NCI-H146 treated with DMSO at 0.1 percent for 48 hours (cell line): ENCODE data around the gene GNAI3.

ENCODE experiments used
- DNase-seq: peaks from one replicate; lab custom pipeline; 2025; ENCODE audit not compliant: unreplicated experiment; lab: John Stamatoyannopoulos, UW

Gene GNAI3

GRCh38 chr1:109543988-109544735 is 4.3 kb upstream of the GNAI3 start:
- no peak for DNase-seq

DNA sequence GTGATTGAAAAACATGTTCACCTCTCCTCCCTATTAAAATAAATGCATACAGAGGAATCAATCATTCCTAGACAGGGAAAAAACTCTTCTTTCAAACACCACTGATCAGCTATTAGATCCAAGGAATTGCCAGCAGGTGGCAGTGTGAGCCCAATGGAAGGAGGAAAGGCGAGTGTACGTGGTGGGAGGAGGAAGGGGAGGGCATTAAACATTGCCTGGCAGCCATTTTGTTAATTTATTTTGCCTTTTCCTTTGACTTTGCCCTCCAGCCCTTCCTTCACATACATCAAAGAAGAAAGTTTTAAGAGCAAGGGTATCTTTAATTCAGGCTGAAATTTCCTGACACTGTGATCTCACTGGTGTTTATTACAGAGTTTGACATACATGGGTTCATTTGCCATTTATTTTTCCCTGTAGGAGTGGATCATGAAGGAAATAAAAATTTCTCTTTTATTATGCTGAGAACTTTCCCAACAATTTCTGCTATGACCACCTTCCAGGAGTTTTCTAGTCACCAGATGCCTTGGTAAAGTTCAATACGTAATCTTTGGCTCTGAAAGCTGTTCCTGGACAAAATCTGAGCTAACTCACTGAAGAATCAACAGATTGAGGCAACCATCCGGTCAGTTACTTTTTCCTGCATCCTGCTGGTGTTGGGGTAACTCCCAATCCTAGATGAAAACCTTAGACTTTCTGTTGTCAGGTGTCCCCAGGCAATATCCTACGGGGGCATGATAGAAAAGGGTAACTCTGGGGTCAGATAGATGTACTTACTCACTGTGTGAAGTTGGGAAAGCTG is 1.9 kb upstream of the GNAI3 start:
- peak; percentile 76 for DNase-seq

DNA sequence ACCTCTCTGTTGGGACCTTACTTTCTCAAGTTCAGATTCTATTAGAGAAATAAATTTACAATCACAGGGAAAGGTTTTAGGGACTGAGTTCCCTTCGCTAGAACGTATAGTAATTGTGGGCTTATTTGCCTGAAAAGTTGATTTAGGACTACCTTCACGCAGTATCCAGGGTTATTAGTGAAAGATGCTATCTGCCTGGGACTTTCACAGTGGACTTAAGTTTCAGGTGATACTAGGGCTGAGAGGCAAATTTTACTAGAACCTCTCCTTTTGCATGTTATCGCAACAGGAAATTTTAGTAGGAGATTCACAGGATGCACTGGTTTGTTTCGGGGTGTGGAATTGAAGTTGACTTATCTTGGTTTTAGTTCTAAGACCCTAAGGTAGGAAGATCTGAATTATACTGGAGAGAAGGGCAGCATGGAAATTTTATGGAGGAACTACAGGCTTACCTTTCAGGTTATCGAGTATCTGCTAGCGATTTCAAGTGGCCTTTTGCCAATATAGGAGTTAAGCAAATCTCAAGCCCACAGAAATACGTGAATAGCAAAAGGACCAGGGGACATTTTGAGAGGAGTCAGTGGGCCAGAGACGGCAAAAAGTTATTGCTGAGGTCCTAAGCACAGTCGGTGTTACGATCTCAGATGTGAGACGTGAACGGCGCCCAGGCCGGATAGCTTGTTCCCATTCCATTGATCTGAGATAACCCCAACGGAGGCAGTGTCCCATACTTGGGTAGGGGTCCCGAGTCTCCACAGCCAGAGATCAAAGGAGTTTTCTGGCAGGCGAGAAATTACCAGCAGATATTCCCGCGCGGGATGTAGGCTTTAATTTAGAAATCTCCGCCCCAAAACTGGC is 723 bp upstream of the GNAI3 start:
- no peak for DNase-seq

- DNase-seq: no peak
Observed at GRCh38 chr1:109556563-109556962, 8.1 kb downstream of the GNAI3 start.

GRCh38 chr1:109557520-109557919 is 9.1 kb downstream of the GNAI3 start:
- DNase-seq: no peak

DNA sequence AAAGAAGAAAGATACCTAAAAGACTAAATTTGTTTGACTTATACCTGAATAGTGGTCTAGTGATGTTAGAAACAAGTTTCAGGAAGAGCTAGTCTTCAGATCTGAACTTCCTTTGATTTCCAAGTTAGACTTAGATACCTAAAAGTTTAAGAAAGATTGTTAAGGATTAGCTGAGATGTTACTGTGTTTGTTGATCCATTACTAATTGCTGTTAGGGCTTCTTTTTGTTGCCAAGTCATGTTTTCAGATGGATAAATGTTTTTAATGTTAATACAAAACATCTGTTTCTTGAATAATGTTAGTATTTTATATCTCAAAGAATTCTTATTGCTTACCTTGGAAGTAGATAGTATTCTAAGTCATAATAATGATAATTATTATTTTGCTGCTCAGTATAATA is 11.6 kb downstream of the GNAI3 start:
- no peak for DNase-seq

- no peak for DNase-seq
Observed at GRCh38 chr1:109564194-109564878, 15.9 kb downstream of the GNAI3 start.

- DNase-seq: no peak
Observed at GRCh38 chr1:109565241-109565640, 16.8 kb downstream of the GNAI3 start.

- no peak for DNase-seq
Observed at GRCh38 chr1:109566982-109567381, 18.6 kb downstream of the GNAI3 start.

GRCh38 chr1:109567877-109568672 is 19.7 kb downstream of the GNAI3 start:
- no peak for DNase-seq

DNA sequence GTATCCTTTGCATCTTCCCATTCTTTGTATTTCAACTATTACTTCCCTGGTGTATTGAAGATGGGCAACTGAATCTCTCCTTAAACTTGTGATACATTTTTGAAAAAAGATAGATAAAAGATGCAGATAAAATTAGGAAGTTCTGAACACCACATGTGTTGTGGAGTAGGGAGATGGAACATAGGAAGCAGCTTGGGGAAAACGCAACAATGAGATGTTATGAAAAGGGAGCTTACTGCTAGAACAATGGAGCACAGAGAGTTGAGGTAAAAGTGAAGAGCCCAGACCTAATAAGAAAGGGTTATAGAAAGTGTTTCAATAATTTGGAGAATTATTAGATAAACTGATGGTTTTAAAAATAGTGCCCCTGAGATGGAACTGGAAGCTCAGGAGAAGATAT is 20.9 kb downstream of the GNAI3 start:
- DNase-seq: no peak

- DNase-seq: no peak
Observed at GRCh38 chr1:109570414-109570813, 22.0 kb downstream of the GNAI3 start.

DNA sequence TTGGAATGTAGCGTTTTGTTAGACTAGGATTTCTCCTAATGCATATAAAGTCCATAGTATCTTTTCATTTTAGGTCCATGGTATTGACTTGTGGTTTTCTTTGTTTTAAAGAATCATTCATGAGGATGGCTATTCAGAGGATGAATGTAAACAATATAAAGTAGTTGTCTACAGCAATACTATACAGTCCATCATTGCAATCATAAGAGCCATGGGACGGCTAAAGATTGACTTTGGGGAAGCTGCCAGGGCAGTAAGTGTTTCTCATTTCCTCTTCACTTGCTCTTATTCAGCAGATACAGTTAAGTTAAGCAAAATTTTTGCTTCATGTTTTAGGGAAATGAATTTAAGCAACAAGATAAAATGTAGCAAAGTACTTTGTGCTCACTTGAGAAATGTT is 25.4 kb downstream of the GNAI3 start:
- DNase-seq: no peak

- no peak for DNase-seq
Observed at GRCh38 chr1:109578947-109579443, 30.6 kb downstream of the GNAI3 start.

GRCh38 chr1:109579491-109579890 is 31.1 kb downstream of the GNAI3 start:
- no peak for DNase-seq

DNA sequence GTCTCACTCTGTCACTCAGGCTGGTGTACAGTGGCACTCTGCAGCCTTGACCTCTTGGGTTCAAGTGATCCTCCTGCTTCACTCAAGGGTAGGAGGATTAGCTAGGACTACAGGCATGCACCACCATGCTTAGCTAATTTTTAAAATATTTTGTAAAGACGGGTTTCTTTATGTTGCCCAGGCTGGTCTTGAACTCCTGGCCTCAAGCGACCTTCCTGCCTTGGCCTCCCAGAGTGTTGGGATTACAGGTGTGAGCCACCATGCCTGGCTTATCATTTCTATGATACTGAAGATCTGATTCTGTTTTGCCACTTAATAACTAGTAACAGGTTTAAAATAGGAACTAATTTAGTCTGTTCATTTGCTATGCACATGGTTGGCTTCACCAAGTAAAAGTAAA is 33.6 kb downstream of the GNAI3 start:
- DNase-seq: no peak

DNA sequence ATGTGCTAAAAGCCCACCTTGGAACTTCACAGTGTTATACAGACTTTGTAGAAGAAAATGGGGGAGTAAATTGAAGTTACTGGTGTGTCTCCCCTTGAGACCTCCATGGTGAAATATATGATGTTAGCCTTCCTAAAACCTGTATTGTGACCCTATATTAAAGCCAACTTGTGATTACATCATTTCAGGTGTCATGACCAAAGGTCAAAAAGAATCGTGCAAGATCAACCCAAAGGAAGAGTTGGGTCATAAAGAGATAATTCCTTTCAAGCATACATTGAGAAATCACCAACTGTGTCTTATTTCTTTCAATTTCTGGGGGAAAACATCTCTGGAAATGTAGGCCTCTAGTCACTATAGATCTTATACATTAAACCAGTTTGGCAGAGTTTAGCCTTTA is 36.4 kb downstream of the GNAI3 start:
- no peak for DNase-seq

GRCh38 chr1:109586055-109586454 is 37.6 kb downstream of the GNAI3 start:
- DNase-seq: no peak

GRCh38 chr1:109589177-109589576 is 40.8 kb downstream of the GNAI3 start:
- DNase-seq: no peak

- DNase-seq: no peak
Observed at GRCh38 chr1:109589679-109590078, 41.3 kb downstream of the GNAI3 start.
